Cardiac muscle cell (in vitro differentiated cells and primary cell): ENCODE data around the gene PHAF1. TPM values are rescaled to one million over a fixed set of nuclear protein-coding genes. Genes with fewer than 3 reads are reported as not detected.
A peak's percentile ranks its signal among the peaks of the same experiment; 100 is the strongest.

Experiments used
- DNase-seq, 2 donors: peaks; one replicate each; pipeline versions ENCODE4 v3.0.0 to v3.0.0-alpha.2; 2010 to 2017; ENCODE audit warnings: low read depth in 1 of 2, low spot score in 1 of 2
- H3K27ac ChIP-seq: fragments of 200-600 bp; sonication (generic); 2 replicates; pipeline ENCODE4 v1.5.1; 2016
- H3K27me3 ChIP-seq: fragments of 200-600 bp; sonication (generic); 2 replicates; pipeline ENCODE4 v1.6.0; 2016; ENCODE audit warnings: control low read depth
- H3K36me3 ChIP-seq: fragments of 200-600 bp; sonication (generic); 2 replicates; pipeline ENCODE4 v1.5.1; 2016; ENCODE audit warnings: control low read depth
- H3K4me1 ChIP-seq: fragments of 200-600 bp; sonication (generic); 2 replicates; pipeline ENCODE4 v1.8.1; 2017; ENCODE audit warnings: low read depth, mild to moderate bottlenecking, mixed run types
- H3K4me3 ChIP-seq: fragments of 200-600 bp; sonication (generic); 2 replicates; pipeline ENCODE4 v1.5.1; 2016; ENCODE audit warnings: mild to moderate bottlenecking
- H3K9me3 ChIP-seq: fragments of 200-600 bp; sonication (generic); 2 replicates; pipeline ENCODE4 v1.5.1; 2017; ENCODE audit warnings: low read depth, mild to moderate bottlenecking, control low read depth
- polyA plus RNA-seq: library from polyadenylated mRNA; unstranded; fragments of >200 nt; fragmentation: Nextera tagmentation; extraction: Ambion mirVana; gene quantifications from 2 replicates; pipeline ENCODE4 v1.2.1, GENCODE V29; 2016
- total RNA-seq: library from RNA; depleted of rRNA; stranded (reverse); fragments of >200 nt; gene quantifications from 2 replicates; pipeline ENCODE4 v1.2.3, GENCODE V29; 2016
- TF ChIP-seq, protein P1 (sequence below): IDR thresholded peaks from 2 replicates; pipeline ENCODE4 v1.5.1; 2012; ENCODE audit warnings: low read depth, mild to moderate bottlenecking, low read length

Gene PHAF1
- total and polyA plus RNA-seq, 2 experiments from 2014 or later: 10.3 to 18.1 TPM

DNA sequence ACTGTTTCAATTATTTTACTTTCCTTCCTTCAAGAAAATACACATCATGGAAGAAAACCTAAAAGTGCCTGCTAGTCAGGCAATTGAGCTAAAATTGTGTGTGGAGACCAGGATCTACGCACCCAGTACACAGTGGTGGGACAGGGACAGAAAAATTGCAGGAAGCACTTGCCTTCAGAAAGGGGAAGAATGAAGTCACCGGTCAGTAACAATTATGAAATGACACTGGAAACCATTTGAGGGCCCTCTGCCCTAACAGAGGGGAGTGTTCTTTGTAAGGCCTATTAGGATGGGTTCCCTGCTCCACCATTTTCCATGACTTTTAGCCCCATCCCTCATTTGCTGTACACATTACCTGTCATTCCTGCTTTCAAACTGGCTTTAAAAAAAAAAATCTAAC lies 4.5 kb upstream of the PHAF1 start:
- TF ChIP-seq, protein P1, sequence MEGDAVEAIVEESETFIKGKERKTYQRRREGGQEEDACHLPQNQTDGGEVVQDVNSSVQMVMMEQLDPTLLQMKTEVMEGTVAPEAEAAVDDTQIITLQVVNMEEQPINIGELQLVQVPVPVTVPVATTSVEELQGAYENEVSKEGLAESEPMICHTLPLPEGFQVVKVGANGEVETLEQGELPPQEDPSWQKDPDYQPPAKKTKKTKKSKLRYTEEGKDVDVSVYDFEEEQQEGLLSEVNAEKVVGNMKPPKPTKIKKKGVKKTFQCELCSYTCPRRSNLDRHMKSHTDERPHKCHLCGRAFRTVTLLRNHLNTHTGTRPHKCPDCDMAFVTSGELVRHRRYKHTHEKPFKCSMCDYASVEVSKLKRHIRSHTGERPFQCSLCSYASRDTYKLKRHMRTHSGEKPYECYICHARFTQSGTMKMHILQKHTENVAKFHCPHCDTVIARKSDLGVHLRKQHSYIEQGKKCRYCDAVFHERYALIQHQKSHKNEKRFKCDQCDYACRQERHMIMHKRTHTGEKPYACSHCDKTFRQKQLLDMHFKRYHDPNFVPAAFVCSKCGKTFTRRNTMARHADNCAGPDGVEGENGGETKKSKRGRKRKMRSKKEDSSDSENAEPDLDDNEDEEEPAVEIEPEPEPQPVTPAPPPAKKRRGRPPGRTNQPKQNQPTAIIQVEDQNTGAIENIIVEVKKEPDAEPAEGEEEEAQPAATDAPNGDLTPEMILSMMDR: no peak
- Histone ChIP-seq H3K27ac (peak overlapping the region; percentile 16), H3K27me3 (no peaks in the 10 kb centered on the region), H3K4me1 (peaks cover 4% of the 10 kb centered on the region), H3K9me3 (no peaks in the 10 kb centered on the region), H3K4me3 (no peak overlapping the region), H3K36me3 (peaks cover 2% of the 10 kb centered on the region)
- DNase-seq: no peak

DNA sequence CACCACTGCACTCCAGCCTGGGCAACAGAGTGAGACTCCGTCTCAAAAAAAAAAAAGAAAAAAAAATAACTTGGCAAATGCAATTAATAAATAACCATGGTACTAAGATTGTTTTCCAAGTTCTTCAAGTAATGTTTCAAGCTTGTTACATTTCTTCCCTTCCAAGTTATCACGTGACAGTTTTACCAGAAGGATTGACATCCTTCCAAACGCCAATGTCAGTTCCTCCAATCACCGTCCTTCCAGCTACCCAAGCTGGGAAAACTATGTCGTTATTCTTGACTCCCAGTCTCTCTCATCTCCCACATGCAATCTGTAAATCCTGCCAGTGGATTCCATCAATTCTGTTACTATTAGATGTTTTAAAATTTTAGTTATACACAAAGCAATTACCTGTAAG lies 3.9 kb upstream of the PHAF1 start:
- H3K27me3 ChIP-seq: no peaks in the 10 kb centered on the region
- TF ChIP-seq, protein P1: no peak
- H3K4me1 ChIP-seq: peaks cover 4% of the 10 kb centered on the region
- H3K9me3 ChIP-seq: no peaks in the 10 kb centered on the region
- no peak overlapping the region for H3K4me3 ChIP-seq
- DNase-seq: no peak
- no peaks in the 10 kb centered on the region for H3K36me3 ChIP-seq
- no peak overlapping the region for H3K27ac ChIP-seq

DNA sequence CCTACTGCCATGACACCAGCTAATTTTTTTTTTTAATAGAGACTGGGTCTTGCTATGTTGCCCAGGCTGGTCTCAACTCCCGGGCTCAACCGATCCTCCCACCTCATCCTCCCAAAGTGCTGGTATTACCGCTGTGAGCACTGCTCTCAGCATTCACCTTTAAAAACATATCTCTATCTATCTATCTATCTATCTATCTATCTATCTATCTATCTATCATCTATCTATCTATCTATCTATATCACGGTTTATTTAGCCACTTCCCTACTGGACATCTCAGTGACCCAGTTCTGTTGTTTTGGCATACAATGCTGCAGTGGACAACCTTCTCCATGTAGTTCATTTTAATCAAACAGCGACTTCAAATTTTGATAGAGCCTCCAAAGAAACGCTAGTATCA lies 1.3 kb upstream of the PHAF1 start:
- Histone ChIP-seq H3K36me3 (no peaks in the 10 kb centered on the region), H3K4me1 (peaks cover 4% of the 10 kb centered on the region), H3K27ac (no peak overlapping the region), H3K4me3 (no peak overlapping the region), H3K9me3 (no peaks in the 10 kb centered on the region), H3K27me3 (no peaks in the 10 kb centered on the region)
- DNase-seq: no peak
- TF ChIP-seq, protein P1: no peak

DNA sequence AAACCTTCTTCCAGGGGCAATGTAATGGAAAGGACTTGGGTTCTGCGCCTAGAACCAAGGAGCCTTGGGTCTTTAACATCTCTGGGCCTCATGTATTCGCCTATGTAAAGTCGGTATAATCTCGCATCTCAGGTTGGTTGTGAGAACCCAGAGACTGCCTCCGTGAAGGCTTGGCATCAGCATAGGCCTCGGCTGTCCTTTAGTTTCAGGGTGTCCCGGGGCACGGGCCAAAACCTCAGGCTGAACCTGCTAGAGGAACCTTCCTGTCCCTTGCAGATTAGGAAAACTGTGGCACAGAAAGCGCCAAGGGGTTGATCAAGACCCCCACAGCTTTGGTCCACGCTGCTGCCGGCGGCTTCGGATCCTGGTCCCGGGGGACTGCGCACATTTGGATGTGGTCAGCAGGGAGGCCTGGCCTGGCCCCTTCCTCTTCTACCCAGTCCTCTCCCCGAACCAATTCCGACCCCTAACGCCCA lies 772 bp upstream of the PHAF1 start:
- no peak for DNase-seq
- Histone ChIP-seq H3K36me3 (no peaks in the 10 kb centered on the region), H3K27ac (peak overlapping the region; percentile 79), H3K4me3 (peak overlapping the region; percentile 86), H3K27me3 (no peaks in the 10 kb centered on the region), H3K9me3 (no peaks in the 10 kb centered on the region), H3K4me1 (peaks cover 4% of the 10 kb centered on the region)
- TF ChIP-seq, protein P1: no peak

DNA sequence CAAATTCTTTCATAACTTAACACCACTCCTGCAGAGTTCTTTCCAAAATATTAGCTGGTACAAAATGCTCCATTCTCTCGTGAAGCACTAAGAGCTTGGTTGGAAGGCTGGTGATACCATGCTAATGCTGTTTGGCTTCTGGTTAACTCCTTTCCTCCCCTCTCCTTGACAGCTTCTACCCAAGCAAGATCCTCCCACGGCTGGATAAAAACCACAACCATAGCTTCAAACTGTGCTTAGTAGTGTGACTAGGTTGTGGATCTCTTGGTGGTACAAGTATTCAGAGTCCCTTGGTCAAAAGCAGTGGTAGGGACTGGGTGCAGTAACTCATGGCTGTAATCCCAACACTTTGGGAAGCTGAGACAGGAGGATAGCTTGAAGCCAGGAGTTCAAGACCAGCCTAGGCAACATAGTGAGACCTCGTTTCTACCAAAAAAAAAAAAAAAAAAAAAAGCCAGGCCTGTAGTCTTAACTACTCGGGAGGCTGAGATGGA lies 2.3 kb downstream of the PHAF1 start:
- Histone ChIP-seq H3K9me3 (no peaks in the 10 kb centered on the region), H3K36me3 (no peaks in the 10 kb centered on the region), H3K4me3 (no peak overlapping the region), H3K27me3 (no peaks in the 10 kb centered on the region), H3K4me1 (peaks cover 4% of the 10 kb centered on the region), H3K27ac (no peak overlapping the region)
- DNase-seq: no peak
- TF ChIP-seq, protein P1: no peak
